A172 (cell line): ENCODE measurements around the gene NEDD9. TPM values are rescaled to one million over a fixed set of nuclear protein-coding genes. Genes with fewer than 3 reads are reported as not detected.

Experiments
- DNase-seq: peaks from one replicate; pipeline ENCODE4 v3.0.0-alpha.2; 2015; ENCODE audit warnings: low spot score
- total RNA-seq: library from RNA; depleted of rRNA; stranded (reverse); fragments of >200 nt; shearing (Covaris generic); gene quantifications from 2 replicates; pipeline ENCODE4 v1.2.3, GENCODE V29; 2014

Gene NEDD9
- total RNA-seq, 1 experiment from 2014 or later, result 13.3 TPM

GRCh38 chr6:11262242-11262641, 29.8 kb upstream of the NEDD9 start:
- no peak for DNase-seq

DNA sequence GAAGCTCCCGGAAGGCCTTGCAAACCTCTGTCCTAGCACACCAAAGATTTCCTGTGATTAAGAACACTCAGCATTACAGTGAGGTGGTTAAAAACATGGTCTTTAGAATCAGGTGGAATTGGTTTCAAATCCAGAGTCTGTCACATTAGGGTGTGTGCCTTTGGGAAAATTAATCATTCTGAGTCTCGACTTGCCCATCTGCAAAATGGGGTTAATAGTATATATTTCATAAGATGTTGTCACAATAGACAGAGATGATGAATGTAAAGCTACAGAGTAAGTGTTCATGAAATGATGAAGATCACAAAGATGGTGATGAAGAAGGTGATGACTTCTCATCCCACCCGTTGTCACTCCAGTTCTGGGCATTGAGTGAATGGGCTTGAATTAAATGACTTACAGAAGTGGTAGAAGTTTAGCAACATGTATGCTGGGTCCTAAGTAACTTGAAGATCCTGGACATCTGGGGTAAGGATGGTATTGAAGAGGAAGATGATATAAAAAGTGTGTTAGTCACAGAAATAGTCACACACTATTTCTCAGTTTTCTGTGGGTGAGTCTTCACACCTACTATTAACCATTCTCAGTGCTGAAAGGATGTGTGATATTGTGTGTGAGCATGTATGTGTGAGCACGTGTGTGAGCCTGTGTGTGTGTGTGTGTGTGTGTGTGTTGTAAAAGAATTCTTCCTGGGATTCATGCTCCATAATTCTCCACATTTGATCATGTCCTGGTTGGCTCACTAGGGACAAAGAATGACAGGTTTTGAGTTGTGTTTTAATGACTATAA, 28.0 kb upstream of the NEDD9 start:
- no peak for DNase-seq

- no peak for DNase-seq
Measured at GRCh38 chr6:11258260-11259237, 26.1 kb upstream of the NEDD9 start.

GRCh38 chr6:11255610-11256009, 23.1 kb upstream of the NEDD9 start:
- DNase-seq, result no peak

- no peak for DNase-seq
Measured at GRCh38 chr6:11253594-11253993, 21.1 kb upstream of the NEDD9 start.

DNA sequence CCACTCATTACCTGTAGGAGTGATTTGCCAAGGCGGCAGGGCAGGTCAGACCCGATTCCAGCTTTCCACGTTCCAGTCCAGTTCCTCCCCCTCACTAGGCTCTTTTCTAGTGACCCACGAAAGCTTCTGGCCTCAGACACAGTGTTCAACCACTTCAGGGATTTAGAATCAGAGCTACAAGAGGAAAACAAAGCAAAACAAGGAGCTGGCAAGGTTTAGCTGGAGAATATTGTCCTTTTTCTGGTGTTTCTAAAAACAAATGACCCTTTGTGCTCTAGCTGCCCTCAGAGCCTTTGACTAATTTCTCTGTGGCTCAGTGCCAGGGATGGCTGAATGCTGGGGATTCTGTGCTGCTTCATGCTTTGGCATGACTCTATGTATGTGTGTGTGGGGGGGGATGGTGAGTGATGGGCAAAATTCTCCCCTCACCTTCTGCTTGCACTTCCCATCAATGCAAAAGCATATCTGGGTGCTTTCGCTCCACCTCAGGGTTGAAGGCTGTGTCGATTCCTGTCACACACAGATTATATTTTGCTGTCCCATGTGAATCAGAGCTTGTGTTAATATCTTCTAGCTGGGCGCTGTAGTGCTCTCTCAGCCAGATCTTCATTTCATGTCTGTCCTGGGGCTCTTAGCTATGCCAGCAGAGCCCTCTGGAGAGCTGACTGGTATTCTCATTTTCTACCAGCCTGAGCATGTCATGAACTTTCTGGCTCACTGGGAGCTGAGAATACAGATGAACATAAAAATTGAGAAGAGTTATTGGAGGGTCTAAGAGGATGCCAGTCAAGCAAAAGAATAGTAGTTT, 19.3 kb upstream of the NEDD9 start:
- peak; percentile 47 for DNase-seq

GRCh38 chr6:11250108-11250507, 17.6 kb upstream of the NEDD9 start:
- DNase-seq, result no peak

- no peak for DNase-seq
Measured at GRCh38 chr6:11248974-11249761, 16.7 kb upstream of the NEDD9 start.

- no peak for DNase-seq
Measured at GRCh38 chr6:11246722-11247121, 14.3 kb upstream of the NEDD9 start.

- no peak for DNase-seq
Measured at GRCh38 chr6:11245381-11246256, 13.2 kb upstream of the NEDD9 start.

GRCh38 chr6:11244387-11245126, 12.1 kb upstream of the NEDD9 start:
- DNase-seq, result no peak

DNA sequence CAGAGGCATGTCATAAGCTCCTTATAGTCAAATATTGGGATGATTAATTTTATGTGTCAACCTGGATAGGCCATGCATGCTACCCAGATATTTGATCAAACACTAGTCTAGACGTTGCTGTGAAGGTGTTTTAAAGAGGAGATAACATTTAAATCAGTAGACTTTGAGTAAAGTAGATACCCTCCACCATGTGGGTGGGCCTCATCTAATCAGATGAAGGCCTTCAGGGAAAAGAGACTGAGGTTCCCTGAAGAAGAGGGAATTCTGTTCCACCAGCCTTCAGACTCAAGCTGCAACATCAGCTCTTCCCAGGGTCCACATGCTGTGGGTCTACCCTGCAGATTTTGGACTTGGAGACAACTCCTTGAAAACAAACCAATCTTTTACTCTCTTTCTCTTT, 11.4 kb upstream of the NEDD9 start:
- DNase-seq, result no peak

DNA sequence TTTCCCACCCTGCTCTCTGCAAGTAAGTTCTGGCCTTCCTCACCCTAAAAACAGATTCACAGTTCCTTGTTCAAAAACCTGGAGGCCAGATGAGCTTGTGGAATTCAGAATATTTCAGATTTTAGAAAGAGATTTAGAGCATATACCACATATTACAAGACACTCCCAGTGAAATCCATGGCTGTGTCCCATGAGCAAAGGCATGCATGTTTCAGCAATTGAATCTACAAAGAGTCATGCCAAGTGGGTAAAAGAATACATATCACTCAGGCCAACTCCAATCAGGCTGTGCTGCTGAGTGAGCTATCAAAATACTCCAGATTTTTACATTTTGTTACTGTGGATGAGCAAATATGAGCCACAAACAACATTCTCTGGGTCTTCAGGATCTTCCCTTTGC, 10.2 kb upstream of the NEDD9 start:
- DNase-seq, result no peak

DNA sequence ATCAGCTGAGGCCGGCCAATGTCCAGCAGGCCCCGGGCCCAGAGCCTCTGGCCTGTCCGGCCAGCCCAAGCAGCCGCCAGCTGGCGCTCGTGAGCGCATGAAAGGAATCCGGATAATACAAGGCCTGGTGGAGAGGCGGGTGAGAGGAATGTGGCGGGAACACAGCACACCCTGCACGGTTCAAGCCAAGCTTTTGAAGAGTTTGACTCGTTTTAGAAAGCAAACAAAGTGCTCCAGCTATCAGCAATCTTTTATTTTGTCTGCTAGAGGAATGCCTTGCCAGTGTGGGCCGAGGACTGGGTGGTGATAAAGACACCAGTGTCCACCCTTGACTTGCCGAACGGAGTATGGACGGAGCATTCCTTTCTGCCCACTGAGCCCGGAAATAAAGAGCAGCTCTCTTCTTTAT, 9.3 kb upstream of the NEDD9 start:
- DNase-seq, result no peak

GRCh38 chr6:11241154-11241792, 8.8 kb upstream of the NEDD9 start:
- DNase-seq, result no peak

- DNase-seq, result no peak
Measured at GRCh38 chr6:11237956-11238355, 5.5 kb upstream of the NEDD9 start.

GRCh38 chr6:11237428-11237827, 5.0 kb upstream of the NEDD9 start:
- DNase-seq, result no peak

DNA sequence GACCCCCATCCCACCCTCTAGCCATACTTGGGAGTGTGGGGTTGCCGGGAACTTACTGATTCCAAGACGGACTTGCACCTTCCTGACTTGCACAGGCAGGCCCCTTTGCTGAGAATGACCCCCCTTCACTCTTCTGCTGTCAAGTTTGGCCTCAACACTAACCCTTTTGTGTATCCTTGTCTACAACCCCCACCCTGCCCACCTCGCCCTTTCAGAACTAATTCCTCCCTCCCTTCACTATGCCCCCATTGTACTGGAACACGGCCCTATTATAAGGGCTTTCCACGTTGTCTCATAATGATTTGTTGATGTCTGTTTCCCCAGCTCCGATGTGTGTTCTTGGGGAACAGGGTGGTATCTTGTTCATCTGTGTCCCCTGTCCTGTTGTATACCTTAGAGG, 4.4 kb upstream of the NEDD9 start:
- no peak for DNase-seq
